IPS-NIHi7 (cell line): ENCODE measurements around the gene GPHB5.
A peak's percentile ranks its signal among the peaks of the same experiment; 100 is the strongest.
"Not testable (repeated sequence)": the region's sequence is repeated elsewhere in the genome, so short reads cannot be mapped to it uniquely, and the experiment has no call there.

ENCODE experiments used
- DNase-seq: peaks from one replicate; pipeline ENCODE4 v3.0.0; 2012; ENCODE audit warnings: mixed read lengths; ENCODE audit errors: extremely low spot score

Gene GPHB5, protein sequence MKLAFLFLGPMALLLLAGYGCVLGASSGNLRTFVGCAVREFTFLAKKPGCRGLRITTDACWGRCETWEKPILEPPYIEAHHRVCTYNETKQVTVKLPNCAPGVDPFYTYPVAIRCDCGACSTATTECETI

DNA sequence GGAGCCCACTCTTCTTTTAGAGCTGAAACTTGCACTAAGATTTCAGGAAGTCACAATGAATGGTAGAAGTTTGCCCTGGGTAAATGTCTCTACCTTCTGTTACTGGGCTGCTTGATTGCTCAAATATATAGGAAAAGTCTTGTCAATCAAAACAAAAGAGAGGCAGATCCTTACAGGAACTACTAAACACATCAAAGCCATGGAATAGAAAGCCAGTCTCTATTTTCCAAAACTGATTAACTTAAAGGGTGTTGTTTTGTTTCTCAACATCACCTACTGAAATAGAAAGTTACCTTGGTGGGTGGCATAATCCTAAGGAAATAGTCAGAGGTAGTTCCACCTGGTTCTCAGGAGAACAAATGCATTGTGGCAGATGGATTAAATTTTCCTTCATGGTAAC lies at the start of gene GPHB5:
TSS of gene GPHB5 (minus strand) at position 101 of the 400 bp plus-strand sequence. CDS start 1,086 bp downstream, outside the sequence.
- DNase-seq = no peak

DNA sequence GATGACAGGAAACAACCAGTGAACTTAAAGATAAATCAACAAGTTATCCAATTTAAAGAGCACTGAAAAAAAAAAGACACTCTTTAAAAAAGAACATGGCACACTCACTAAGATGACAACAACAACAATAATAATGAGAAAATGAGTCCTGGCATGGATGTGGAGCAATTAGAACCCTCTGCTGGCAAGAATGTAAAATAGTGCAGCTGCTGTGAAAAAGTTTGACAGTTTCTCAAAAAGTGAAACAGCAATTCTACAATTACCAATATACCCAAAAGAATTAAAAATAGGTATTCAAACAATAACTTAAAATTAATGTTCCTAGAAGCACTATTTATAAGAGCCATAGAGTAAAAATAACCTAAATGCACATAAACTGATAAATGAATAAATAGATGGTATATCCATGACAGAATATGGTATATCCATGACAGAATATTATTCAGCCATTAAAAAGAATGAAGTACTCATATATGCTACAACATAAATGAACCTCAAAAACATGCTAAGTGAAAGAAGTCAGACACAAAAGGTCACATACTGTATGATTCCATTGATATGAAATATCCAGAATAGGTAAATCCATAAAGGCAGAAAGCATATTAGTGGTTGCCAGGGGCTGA lies 49.1 kb upstream of the GPHB5 start:
- DNase-seq = no peak

DNA sequence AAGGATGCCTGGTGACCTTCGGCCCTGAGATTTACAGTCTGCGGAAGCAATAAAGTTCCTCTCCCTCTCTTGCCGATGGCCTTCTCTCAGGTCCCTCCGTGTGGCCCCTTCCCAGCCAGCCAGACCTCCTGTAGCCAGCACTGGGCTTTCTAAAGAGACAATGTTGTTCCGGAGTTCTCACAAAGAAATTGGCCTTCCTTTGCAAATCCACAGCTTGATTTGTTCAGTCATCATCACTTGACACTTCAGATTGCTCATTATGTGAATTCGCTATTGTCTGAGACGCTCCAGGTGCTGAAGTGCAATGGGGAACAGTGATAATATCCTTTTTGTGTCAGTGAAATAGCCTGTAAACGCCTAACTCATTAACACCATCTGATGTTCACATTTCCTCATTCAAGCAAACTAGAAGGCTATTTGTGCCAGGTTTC lies 43.7 kb upstream of the GPHB5 start:
- DNase-seq = no peak

DNA sequence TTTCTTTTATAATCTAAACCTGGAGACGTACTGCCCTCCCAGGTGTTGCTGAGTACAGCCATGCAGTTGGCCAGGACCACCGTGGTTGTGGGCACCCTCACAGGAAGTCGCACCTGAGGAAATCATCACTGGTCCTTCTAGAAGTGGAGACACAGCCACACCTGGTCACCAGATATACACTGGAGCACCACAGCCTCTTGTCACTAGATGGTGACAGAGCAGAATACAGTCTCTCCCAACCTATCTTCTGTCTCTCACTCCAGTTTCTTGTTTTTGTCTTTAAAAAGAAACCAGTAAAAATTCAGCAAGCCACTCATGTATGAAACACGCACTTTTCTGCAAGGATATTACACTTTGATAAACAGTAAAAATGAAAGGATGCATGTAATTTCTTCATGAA lies 43.1 kb upstream of the GPHB5 start:
- DNase-seq = no peak

DNA sequence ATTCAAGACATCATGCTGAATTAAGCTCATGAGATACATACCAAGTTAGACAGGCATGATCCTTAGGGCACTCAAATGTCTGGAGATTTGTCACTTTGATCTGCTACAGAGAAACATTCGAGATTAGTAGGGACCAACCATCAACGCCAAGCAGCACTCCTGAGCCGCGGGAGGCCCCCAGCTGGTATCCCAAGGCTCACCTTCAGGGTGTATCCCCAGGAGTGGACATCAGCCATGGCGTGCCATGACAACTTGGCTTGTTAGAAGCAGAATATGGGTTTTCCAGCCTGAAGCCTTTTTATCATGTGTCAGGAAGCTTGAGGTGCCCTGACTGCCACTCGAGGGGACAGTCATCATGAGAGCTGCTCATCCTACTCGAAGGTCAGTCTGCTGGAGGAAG lies 39.1 kb upstream of the GPHB5 start:
- no peak for DNase-seq

DNA sequence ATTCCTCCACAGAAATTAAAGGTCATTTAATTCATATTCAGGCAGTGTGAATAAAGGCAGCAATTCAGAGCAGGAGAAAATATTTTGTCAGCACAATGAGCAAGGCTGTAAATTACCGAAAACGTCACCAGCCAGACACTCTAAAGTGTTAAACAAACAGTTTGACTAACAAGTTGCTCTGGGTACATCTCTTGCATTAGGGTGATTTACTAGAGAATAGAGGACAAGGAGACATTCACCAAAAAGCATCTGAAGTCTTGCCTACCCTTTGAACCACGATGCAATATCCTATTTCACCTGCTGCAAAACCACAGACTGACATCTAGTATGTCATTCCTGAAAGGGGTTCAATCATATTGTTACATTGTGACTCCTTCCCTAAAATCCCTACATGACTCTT lies 27.1 kb upstream of the GPHB5 start:
- no peak for DNase-seq

DNA sequence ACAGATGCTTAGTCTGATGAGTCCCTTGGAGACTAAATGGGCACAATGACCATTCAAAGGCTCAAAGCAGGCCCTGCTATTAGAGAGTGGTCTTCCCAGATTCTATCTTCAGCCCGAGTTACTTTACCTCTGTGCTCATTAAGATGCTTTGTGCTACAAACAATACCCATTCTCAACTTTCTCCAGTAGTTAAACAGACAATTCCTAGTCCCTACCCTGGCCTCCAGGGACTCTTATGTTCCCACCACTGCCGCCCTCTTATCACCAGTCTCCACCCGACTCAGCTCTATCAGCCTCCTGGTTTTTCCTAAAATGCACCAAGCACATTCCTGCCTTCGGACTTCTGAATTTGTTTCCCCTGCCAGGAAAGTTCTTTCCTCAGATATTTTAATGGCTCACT lies 25.6 kb upstream of the GPHB5 start:
- DNase-seq = no peak

DNA sequence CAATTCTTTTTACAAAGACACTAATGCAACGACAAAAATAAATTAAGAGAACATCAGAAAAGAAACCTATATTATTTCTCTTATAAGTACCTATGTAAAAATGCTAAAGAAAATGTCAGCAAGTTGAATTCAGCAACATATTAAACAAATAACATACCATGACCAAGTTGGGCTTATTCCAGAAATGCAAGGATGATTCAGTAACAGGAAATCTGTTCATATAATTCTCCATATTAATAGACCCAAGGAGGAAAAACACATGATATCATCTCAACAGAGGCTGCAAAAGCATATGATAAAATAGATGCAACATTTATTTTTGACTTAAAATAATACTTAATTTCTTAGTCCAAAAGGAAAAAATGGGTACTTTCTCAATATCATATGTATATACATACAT lies 25.1 kb upstream of the GPHB5 start:
- DNase-seq = no peak

DNA sequence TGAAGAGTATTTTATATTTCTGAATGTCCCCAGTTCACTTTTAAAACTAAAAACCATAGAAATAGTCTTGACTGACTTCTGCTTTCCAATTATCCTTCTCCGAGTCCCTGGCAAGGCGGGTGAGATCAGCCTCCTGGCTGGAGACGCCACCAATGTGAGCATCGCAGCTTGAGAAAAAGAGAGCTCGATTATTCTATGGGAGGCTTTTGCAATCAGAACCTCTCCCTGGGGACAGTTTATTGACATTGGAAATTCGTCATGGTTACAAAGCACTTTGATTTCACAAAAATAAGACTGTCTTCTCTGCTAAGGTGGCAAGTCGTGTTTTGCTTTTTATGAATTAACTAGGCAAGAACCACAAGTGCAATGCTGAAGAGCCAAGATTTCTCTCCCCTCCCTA lies 23.6 kb upstream of the GPHB5 start:
- no peak for DNase-seq

DNA sequence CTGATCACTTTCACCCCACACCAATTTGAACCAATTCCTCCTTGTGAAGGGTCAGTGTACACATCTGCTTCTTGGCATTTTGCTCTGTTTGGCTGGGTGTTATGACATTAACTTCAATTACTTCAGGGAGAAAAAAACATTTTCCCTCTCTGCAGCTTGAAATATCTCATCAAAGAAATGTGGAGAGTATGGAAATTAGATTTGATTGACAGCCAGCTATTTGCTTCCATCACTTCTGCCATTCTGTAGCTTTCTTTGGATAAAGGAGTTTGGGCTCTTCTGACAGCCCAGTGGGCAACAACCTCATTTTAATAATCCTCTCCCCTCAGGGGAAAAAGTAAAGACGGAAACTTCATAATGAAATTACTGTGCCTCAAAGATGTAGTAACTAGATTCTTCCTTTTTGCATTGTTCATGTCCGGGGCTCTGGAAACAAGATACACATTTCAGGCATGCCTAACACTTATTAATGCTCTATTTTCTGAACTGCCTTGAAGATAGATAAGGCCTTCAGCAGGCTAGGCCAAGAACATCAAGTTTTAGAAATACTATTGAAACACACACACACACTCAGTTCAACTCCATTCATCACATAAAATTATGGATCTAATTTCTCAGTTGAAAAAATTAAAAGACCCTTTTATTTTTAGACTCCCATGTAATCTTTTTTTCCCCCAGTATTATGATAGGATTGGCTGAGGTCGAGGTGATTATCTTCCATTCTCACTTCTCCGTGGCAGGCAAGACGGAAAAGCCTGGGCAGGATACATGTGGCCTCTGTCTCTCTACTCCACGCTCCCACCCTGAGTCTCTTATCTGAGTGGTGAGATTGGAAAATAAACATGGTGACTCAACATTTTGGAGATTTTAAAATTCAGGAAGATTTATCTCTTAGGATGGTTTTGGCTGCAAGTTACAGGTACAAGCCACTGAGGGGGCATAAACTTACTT lies 10.3 kb upstream of the GPHB5 start:
- DNase-seq = no peak

DNA sequence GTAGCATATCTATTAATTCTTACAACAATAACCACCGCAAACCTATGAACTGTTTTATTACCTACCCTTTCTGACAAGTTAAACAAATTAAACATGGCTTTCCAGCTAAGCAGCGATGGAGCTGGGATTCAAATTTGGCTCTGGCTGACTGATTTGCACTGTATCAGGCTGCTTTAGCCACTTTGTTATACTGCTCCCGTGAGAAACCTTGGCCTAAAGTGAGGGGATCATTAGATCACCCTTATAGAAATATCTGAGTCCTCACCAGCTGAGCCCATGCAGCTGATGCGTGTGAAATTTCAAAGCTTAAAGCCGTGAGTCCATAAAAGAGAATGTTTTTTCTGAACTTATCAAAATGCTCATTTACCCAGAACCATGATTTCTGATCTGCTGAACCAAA lies 8.1 kb upstream of the GPHB5 start:
- no peak for DNase-seq

DNA sequence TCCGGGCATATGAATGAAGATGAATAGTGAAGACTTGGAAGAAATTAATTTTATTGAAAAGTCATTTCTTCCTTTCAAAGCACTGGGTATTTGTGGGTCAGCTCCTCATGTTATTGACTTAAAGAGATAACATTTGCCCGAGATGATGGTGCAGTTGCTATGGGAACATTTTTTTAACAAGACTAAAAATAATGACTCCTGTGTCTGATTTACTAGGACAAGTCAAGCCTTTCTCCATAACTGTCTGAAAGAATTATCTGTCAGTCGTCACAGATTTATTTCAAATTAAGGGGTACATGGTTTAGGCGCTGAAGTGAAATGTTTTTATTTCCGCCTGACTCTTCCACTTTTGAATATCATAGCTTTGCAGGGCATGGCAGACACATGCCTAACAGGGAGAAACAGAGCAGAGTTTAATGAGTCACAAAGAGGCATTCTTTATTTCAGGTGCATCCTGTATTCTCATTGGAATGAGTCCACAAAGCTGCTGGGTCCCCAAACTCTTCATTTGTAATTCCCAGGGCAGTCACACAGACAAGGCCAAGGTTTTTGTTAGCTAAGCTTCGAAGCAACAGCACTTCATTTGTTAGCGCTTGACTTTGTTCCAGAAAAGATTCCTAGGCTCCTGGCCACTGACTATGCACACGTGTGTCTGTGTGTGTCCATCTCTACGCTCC lies 4.3 kb upstream of the GPHB5 start:
- no peak for DNase-seq

DNA sequence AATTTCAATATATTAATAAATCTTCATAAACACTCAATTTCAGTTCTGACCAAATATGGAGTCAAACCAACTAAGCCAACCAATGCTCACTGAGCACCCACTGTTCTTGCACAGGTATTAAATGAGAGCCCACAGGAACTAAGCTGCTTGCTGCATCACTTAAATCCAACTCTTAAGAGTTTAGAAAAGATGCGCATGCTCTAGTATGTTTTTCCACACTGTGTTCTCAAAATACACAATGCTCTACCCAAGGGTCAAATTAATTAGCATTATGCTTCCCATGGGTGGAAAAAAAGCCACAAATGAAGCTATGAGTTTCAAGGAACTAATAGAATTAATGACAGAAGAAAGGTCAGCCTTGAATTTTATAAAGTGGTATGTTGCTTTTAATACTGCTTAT lies 3.7 kb upstream of the GPHB5 start:
- no peak for DNase-seq

DNA sequence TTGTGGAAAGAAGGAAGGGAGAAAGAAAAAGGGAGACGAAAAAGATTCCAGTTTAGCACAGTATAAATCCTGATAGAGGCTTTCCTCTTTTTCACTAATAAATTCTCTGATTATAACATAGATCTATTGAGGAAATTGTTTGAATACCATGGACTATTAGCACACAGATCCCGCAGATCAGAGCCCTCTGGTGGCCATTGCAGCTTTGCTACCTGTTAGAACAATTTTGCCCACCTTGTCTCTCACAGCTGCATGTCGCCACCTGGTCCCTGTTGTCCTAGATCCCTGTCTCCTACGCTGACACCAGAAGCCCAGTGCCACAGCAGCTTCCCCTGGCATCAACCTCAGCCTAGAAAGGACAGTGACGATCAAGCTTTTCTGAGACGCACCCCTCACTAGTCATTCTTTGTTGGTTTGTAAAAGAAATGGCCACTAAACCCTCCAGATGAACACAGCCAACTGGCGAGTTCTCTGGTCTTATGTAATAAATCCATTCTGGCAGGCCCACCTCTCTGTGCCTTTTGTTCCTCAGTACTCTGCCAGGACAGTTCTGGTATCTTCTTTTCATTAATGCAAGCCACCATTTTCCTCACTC lies 9.9 kb downstream of the GPHB5 start:
- peak; percentile 55 for DNase-seq

DNA sequence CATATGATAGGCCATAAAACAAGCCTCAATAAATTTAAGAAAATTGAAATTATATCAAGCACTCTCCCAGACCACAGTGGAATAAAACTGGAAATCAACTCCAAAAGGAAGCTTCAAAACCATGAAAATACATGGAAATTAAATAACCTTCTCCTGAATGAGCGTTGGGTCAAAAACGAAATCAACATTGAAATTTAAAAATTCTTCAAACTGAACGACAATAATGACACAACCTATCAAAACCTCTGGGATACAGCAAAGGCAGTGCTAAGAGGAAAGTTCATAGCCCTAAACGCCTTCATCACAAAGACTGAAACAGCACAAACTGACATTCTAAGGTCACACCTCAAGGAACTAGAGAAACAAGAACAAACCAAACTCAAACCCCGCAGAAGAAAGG lies 14.3 kb downstream of the GPHB5 start:
- not testable (repeated sequence) for DNase-seq

DNA sequence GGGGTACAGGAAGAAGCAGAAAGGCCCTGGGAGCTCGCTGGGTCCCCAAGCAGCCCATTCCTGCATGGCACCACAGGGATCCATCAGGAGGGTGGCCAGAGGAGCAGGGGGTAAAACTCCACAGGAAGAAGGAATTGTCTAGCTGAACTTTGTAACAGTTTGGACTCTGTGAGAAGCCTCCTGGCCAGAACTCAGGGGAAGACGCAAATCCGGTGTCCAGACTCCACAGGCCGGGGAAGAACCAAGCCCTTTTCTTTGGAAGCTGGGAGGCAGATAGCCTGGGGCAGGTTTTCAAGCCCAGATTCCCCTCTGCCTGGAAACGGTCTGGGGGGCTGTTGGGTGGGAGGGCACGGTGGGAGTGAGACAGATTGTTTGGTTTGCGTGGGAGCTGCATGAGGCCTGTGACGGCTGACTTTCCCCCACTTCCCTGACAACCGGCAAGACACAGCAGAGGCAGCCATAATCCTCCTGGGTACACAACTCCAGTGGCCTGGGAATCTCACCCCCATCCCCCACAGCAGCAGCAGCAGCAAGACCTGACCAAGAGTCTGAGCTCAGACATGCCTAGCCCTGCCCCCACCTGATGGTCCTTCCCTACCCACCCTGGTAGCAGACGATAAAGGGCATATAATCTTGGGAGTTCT lies 16.7 kb downstream of the GPHB5 start:
- no peak for DNase-seq

DNA sequence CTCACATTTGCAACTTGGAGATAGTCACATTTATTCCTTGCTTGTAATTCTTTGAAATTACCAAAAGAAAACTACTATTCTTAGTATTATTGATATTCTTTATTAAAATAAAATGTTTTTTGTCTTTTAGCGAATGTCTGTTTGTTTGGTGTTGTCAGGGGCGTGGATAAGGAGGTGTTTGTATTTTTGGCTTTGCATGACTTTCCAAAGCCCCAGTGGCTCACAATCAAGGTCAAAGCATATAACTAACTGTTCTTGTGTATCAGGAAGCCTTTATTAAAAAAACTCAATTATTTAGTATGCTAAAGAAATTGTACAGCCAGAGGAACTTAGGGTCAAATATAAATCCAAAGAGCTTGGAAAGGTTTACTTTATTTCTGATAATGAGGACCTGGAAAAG lies 17.9 kb downstream of the GPHB5 start:
- no peak for DNase-seq

DNA sequence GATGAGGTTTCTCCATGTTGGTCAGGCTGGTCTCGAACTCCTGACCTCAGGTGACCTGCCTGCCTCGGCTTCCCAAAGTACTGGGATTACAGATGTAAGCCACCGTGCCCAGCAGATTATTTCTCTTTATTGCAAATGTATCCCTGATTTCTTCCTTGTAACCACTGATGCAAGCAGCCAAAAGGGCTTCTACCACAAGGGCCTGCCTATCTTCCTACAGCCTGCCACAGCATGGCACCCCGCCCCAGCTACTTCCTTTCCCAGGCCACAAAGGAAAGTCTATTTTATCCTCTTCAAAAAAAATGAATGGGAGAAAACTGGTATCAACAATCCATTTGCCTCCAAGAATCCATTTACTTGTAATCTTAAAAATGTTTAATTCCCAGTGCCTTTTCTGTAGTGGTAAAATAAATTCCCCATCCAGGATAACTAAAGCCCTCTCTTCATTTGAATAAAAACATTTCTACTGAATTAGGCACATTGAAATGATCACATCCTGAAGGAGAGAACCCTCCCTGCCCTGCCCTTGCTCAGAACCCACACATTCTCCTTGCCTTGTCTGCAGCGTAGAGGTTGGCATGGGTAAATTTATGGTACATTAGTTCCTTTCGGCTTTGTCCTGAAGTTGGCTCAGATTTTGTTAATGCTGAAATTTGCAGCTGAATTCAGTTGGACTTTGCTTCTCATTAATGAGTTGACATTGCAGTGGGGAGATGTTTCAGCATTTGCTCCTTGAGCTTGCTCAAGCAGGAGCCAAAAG lies 19.2 kb downstream of the GPHB5 start:
- DNase-seq = no peak

DNA sequence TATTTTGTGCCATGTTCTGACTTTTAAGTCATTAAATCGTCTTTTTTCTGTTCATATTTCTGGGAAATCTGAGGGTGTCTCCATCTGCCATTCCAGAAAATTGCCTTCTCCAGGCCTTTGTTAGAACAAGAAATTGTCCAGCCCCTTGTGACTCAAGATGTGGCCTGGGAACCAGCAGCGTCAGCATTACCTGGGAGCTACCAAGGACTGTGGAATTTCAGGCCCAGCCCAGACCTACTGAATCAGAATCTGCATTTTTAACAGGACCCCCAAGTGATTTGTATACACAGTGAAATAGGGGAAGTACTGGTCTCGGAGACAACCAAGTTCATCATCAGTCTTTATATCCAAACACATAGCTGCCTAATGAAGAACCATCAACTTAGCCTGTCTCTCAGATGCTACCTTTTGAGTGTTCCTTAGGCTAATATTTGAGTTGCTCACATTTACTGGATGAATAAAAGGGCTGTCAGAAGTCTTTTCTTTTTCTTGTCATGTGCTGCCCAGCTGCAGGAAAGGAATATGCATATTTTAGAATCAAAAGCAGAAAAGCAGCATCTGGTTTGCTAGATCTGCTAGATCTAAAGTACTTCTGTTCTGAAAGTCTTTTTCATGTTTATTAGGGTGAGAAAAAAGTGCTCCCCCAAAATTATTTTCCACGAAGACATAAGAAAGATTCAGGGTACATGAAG lies 21.2 kb downstream of the GPHB5 start:
- no peak for DNase-seq

DNA sequence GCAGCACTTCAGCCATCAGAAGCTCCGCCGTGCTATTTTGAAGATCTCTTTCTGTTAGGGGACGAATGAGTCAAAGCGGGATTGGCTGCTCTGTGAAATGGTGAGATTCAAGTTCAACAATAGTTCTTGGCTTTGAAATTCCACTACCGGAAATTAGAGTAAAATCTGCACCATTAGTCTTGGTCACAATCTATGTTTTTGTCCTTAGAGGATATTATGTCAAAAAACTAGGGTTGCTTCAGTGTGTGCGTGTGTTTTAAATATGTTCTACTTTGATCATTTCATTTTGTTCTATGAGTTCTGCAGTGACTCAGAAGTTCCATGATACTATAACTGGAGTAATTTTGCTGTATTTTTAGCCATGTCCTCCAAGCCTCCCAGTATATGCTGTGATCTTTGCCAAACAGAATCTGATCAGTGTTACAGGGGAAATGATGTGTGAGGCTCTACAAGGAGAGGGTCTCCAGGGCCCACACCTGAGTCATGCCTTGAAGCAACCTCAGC lies 22.6 kb downstream of the GPHB5 start:
- DNase-seq = no peak
